GM18907 (cell line): Measurements from ENCODE around the gene KARS1.

Experiments
- ATAC-seq: cut with Tn5 transposase; IDR thresholded peaks from one replicate; pipeline ENCODE4 v1.9.1; 2021; ENCODE audit warnings: mild to moderate bottlenecking, moderate library complexity; ENCODE audit not compliant: unreplicated experiment

Gene KARS1

DNA sequence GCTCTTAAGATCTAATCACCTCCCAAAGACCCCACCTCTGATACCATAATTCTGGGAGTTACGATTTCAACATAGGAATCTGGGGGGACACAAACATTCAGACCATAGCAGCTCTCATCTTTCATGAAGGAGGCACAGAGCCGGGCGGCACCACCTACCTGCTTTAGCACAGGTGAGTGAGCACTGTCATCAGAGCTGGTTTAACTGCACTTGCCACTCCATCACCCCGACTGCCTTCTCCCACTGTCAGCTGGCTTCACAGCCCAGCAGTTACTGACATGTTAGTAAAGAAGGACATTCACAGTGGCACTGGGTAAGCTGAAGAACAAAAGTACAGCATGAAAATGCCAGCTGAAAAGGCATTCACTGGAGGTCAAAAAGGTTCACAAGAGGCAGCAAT is 58.7 kb downstream of the KARS1 start:
- no peak for ATAC-seq

DNA sequence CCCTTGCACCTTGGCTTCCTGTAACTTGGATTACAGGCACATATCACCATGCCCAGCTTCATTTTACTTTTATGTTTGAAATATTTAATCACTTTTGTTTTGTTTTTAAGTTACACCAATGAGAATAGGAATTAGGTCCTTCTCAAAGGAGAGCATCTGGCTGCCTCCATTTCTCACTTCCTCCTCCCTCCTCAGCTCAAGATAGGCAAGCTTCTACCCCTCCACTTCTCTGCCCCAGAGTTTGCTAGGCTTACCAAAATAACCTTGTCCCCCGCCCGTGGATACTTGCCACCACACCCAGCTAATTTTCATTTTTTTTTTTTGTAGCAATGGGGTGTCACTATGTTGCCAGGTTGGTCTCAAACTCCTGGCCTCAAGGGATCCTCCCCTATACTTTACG is 63.4 kb downstream of the KARS1 start:
- peak; percentile 63 for ATAC-seq

DNA sequence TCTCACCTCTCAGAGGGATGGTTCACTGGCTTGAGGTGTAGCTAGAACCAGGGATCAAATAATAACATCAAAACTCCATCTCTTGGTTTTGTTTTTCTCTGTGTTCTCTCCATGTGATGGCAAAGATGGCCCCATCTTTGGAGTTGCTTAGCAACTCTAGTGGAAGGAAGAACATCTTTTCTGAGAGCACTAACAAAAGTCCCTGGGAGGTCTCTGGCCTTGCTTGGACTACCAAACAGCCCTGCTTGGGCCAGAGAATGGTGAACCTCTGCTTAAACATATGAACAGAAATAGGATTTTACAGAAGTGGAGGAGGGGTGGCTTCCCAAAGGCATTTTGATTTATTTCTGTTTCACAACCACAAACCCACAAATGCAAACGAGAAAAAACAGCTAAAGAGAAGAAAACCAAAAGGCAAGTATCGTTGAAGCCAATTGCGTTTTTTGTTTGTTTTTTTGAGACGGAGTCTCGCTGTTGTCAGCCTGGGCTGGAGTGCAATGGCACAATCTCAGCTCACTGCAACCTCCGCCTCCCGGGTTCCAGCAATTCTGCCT is 68.1 kb downstream of the KARS1 start:
- no peak for ATAC-seq

DNA sequence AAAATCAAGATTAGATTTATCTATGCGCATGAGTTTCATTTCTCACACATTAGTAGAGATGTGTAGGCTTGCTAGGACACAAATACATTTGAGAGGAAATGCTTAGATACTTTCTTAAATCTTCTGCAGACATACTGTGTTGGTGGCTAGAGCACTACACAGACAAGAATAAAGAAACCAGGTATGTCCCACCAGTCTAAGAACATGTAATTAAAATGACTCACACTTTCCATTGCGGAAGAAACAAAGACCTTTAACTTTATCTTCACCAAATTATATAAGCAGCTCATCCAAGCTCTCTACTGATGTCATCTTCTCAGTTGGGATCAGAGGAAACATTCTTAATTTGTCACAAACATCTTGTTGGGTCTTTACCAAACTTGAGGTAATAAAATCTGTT is 68.7 kb downstream of the KARS1 start:
- ATAC-seq: no peak

- no peak for ATAC-seq
These were observed 69.3 kb downstream of the KARS1 start for GRCh38 chr16:75578212-75578611.
